GM19328 (cell line): Measurements from ENCODE around the gene DNAAF9.

ENCODE experiments used
- ATAC-seq: cut with Tn5 transposase; IDR thresholded peaks from one replicate; pipeline ENCODE4 v1.9.1; 2021; ENCODE audit warnings: mild to moderate bottlenecking, moderate library complexity; ENCODE audit not compliant: unreplicated experiment

Gene DNAAF9

DNA sequence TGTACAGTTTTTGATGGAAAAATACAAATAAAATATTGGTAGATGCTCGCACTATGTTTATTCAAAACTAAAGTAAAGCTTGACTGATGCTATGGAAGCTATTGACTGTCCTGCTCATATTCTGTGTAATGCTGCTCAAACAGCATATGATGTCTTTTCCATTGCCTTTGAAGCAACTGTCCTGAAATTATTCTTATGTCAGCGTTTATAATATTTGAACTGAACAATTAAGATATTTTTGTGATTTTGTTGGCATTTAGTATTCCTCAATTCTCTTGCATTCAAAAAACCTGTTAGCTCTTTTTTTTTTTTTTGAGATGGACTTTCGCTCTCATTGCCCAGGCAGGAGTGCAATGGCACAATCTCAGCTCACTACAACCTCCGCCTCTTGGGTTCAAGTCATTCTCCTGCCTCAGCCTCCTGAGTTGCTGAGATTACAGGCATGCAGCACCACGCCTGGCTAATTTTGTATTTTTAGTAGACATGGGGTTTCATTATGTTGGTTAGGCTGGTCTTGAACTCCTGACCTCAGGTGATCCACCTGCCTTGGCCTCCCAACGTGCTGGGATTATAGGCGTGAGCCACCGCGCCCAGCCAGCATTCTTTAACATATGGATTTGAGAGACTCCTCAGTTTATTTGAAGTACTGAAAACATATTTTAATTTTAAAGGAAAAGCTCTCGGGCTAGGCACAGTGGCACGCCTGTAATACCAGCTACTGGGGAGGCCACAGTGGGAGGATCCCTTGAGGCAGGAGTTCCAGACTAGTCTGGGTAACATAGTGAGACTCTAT is 5.3 kb upstream of the DNAAF9 start:
- no peak for ATAC-seq

DNA sequence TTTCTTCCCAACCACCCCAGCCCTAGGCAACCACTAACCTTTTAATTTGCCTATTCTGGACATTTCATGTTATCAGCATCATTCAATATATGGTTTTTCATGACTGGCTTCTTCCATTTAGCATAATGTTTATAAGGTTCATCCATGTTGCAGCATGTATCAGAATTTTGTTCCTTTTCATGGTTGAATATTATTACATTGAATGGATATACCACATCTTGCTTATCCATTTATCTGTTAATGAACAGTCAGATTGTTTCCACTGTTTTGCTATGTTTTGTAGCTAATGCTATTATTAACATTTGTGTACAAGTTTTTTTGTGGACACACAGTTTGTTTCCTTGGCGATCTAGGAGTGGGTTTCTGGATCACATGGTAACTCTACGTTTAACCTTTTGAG is 3.0 kb upstream of the DNAAF9 start:
- ATAC-seq = no peak

DNA sequence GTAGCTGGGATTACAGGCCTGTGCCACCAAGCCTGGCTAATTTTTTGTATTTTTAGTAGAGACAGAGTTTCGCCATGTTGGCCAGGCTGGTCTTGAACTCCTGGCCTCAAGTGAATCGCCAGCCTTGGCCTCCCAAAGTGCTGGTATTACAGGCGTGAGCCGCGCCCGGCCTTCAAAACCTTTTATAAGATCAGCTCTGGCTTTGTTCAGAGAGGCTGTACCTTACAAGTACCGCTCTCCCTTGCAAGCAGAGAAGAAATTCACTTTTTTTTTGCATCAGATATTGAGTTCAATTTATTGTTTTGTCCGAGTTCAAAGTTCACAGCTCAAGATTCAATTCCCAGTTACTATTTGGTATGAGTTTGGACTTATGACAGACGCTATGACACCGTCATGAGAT is 1.9 kb upstream of the DNAAF9 start:
- ATAC-seq = no peak

DNA sequence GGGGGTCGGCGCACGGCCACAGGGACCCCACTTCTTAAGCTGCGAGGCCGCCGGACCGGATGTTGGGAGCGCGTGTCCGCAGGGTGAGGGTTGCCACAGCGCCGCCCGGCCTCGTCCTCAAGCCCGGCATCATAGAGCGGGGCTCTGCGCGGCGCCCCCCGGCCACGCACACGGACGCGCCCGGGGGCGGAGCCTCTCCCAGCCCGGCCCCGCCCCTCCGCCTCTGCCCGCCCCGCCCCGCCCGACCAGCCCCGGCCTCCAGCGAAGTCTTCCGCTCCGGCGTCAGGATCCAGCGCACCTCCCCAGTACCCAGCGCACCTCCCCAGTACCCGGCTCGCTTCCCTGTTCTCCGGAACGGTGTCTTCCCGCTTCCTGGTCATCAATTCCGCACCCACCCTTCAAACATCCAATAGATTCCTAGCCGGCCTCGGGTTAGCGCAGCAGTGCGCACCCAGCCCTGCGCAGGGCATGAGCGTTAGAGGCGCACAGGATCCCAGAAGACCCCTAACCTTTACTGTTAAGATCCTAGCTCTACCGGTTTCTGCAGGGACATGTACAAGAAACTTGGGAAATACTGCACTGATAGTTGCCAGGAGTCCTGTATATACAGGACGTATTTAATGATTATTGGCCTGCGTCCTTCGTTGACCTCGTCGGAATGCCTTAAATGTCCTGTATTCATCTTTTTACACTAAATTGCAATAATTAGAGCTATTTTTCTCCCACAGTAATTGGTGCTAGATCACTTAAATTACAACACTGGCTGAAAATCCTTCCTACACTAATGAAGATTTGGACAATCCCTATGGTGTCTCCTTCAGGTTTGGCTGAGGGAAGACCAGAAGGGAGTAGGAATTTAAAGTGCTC is 535 bp upstream of the DNAAF9 start:
- ATAC-seq = peak; percentile 53

DNA sequence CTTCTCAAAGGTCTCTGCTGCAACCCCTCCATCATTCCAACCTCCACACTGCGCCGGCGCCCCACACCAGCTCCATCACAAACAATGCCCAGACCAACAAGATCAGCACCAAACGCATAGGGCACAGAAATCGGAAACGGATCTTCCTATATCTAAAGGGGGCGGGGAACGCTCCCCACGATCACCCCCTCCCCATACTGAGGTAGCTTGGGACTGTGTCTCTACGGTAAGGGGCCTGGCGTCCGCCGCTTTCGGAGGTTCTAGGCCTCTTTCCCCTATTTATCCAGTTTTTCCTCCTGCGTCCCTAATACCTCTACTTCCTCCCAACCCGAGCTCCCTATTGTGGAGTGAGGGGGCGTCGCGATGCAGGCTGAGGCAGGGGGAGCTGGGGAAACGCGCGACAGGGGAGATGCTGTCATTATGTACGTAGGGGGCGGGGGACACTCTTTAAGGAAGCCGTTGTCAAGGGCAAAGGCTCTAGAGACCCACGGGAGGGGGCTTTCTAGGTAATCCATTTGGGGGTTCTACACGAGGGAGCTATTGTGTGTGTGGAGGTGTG is 909 bp downstream of the DNAAF9 start:
- no peak for ATAC-seq

DNA sequence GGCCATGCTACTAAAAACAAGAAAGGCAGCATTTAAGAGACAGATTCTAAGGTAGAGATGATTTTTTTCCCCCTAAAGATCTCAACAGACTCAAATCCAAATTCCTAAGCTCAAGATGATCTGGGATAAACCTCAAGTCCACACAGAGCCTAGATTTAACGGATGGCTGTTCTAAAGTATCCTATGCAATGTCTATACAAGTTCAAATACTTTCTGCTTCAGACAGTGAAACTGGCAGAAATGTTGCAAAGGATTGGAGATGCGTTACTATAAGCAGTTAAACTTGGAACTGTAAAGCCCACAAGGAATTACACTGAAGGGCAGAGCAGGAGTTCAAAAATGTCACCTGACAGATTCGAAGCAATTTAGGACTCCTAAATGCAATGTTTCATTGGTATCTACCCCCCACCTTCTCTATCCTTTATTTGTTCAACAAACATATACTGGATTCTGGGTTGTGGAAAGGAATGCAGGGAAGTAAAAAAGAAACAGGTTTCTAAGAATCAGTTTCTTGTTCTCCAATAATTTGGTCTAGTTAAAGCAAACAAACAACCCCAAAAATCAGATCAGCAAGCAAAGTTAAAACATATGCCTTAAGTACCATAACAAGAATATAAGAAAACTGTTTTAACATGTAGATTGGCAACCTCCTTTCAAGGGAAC is 1.6 kb downstream of the DNAAF9 start:
- ATAC-seq = no peak

DNA sequence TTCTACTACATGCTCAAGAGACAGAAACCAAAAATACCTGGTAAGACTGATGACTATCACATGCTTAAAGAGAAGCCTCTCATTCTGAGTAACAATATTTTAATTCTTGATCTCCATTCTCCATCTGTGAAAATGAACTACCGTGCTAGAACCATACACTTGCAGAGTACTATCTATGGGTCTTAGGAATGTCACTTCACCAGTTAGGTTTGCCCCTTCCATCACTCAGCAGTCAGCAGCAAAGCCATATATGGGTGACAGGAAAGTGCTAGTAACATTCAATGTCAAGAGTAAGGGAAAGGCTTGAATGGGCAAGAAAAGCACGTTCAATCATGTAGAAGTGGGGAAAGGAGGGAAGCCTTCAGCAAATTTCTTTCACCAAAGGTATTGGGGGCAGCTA is 2.3 kb downstream of the DNAAF9 start:
- ATAC-seq = no peak

DNA sequence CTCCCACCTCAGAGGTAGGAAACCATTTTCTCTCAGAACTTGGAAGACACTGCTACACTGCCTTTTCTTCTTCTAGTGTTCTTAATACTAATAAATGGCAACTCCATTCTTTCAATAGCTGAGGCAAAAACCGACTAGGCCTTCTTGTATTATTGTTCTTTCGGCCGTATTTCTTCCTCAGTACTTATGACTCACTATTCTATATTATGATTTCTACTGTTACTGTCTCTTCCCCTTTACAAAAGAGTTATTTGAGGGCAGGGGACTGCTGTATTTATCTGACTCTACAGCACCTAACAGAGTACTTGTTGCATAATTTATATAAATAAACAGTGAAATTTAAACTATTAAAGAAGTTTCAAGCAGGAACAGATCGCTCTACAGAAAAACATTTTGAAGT is 3.1 kb downstream of the DNAAF9 start:
- no peak for ATAC-seq

DNA sequence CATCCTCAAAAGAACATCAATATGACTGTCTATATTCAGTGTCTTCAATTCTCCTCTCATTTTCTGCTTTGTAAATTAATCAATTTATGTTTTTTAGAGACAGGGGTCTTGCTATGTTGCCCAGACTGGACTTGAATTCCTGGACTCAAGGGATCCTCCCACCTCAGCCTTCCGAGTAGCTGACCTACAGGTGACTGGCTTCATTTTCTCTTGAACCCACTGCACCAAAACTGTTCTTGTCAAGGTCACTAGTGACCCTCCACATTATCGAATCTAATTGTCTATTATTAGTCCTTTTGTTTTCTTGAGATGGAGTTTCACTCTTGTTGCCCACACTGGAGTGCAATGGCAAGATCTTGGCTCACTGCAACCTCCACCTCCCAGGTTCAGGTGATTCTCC is 3.7 kb downstream of the DNAAF9 start:
- ATAC-seq = no peak

DNA sequence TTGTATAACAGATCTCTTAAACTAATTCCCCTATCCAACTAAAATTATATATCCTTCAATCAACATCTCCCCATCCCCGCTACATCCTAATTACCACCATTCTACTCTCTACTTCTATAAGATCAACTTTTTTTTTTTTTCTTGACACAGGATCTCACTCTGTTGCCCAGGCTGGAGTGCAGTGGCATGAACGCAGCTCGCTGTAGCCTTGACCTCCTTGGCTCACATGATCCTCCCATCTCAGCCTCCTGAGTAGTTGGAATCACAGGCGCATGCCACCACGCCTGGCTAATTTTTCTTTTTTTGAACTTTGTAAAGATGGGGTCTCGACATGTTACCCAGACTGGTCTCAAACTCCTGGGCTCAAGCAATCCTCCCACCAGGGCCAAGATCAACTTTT is 5.0 kb downstream of the DNAAF9 start:
- ATAC-seq = no peak

DNA sequence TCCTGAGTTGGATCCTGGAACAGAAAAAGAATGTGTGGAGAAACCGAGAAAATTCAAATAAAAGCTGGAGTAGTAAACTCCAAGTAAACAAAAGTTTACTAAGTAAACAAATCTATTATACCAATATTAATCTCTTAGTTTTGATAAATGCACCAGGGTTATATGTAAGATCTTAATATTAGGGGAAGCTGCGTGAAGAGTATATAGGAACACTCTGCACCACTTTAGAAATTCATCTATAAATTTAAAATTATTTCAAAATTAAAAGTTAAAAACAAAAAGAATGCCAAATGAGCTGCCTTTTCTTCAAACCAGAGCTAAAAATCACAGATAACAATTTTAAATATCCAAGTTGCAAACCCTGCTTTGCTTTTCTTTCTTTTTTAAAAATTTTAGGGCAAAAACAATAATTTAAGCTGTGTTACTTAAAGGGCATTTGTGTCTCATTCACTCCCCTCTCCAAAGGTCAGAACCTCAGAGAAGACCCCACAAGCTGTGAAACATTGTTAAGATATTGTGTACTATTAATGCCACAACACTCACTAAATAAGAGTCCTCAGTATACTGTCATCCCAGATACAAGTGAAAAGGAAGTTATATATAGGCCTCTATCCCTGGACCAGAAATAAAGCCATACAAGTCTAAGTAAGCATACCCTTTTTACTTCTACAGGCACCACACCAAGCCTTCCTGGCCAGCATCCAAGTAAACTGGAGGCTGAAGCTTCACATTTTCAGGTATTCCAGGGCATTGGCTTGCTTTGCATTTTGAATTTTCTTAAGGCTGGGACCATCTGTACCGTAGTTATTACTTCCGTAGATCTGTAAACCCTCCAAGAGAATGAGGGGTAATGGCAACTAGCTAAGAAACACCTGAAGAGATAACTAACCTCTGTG is 7.0 kb downstream of the DNAAF9 start:
- ATAC-seq = no peak

DNA sequence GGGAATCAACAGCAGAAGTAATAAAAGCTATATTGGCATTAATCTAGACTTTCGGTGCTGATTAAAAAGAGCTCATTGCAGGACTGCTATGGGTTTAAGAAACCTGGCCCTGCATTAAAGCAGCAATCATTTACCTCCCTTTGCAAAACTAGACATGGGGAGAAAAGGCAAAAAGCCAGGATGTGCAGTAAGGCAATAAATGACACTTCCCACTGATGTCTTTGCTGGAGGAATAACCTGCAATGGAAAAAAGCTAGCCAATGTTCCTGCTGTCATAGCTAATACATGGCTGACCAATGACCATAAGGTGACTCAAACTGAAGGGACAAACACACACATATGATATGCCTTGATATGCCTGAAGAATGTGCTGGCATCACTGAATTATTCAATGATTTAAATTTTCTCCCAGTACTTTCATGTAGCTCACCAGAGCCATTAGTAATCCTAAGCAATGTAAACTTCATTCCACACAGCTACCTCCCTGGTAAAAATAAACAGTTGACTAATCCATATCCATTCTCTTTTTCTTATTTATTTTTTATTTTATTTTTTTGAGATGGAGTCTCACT is 8.7 kb downstream of the DNAAF9 start:
- ATAC-seq = no peak

DNA sequence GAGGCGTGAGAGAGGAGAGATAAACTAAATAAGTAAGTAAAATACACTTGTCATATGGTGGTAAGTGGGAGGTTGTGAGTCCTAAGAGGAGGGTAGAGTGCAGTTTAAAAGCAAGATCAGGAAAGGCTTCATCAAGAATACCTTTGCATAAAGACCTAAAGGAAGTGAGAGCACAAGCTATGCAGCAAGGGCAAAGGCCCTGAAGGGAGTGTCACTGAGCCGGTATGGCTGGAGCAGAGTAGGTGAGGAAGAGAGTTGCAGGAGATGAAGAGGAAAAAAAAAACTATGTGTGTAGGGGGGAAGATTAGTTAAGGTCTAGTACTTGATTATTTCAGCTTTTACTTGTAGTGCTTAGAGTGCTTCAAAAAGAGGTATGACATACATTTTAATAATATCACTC is 11.0 kb downstream of the DNAAF9 start:
- no peak for ATAC-seq

DNA sequence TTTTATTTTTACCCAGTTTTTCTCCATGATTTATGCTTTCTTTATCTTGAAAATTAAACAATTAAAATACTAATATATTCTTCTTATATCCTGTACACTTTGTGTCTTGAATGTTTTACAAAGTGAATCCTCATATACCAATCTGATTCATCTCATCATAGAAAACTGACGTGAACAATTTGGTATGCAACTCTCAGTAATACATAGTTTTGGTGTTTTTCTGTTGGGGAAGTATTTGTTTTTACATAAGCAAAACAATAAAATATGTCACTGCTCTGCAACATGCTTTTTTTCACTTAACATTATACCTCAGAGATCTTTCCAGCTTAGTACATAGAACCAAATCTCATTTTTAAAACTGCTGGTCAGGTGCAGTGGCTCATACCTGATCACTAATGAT is 14.7 kb downstream of the DNAAF9 start:
- ATAC-seq = no peak

DNA sequence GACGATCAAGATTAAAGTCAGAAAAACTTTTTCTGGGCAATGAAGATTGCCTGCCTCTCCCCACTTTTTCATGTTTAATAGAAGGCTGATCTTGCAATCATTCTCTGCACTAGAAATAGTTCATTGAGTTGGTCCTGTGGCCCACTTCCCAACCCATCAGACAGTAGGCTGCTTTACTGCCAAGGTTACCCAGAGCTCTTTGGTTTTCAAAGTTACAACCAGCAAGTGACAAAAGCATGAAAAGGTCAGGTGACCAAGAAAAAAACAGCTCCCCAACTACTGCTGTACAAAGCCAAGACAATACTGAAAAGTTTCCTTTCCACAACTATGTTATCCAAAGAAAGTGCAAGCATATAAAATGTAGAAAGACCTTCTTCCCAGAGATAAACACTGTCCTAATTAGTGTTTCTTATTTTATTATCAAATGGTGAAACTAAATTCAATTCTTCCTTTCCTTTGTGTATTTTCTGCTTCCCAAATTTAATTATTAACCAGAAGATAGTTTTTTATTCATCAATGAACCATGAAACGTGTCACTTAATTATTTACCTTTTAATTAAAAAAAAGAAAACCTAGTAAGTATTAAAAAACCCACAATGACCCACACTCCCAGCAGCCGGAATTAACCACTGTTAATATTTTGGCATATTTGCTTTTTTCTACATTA is 16.6 kb downstream of the DNAAF9 start:
- no peak for ATAC-seq

DNA sequence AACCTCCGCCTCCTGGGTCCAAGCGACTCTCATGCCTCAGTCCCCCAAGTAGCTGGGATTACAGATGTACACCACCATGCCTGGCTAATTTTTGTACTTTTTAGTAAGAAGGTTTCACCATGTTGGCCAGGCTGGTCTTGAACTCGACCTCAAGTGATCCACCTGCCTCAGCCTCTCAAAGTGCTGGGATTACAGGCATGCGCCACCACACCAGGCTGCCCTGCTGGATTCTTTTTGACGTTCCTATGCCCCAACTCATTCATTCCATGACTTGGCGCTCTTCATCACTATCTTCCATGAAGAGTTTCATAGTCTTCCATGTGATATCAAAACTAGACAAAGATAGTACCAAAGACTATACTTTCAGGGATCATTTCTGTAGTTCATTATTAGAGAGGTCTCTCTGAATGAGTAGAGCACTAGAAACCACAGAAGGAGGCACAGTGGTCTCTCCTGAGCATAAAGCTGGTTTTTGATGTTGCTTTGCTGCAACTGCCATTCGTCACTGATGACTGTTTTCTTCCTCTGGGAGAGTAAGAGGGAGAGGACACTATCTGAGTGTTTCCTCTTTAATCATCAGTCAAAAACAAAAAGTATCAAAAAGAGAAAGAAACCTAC is 23.5 kb downstream of the DNAAF9 start:
- ATAC-seq = no peak

DNA sequence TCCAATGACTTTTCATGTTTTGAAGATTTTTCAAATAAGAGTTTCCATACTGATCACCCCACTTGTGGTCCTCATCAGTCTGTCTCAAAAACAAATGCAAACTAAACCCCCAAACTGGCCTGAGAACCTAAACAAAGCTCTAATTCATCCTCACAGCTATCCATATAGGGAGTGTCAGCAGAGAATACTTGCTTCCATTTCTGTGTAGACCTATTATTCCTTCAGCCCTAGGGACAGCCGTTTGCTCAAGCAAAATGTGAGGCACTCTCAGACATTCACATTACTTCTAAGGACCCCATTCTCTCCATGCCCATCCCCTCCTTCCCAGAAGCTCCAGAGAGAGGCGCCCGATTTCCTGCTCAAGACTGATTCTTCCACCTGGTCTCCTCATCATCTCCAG is 24.6 kb downstream of the DNAAF9 start:
- ATAC-seq = no peak

DNA sequence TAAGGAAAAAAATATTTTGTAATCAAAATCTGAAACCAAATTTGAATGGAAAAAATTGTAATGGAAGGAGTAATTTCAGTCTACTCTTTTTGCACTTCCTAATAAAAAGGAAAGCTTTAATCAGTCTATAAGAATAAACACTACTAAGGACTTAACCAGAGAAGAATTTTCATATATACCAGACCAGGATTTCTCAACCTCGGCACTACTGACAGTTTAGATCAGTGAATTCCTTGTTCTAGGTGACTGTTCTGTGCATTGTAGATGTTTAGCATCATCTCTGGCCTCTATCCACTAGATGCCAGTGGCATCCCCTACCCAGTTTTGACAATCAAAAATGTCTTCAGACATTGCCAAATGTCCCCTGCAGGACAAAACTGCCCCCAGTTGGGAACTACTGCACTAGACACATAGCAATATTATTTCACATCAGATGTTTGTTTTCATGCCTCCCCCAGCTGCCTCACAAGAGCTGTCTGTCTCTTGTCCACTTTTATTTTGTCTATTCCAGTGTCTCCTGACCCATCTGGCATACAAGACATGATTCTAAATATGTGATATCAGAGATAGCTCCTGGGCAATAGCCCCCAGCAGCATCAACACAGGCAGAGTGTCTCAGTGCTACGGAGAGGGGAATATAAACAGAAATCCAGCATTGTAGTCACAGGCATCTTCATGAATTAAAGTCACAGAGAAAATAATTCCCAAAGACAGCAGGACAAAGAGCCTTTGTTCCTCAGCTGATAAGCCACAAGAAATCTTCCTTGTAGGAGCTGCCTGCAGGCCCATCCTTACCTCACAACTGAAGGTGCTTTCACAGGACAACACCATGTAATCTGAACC is 27.0 kb downstream of the DNAAF9 start:
- no peak for ATAC-seq
